Ovary (tissue), 3 donors: ENCODE measurements around the gene SSU72.

Experiments used
- CTCF ChIP-seq, 3 donors: fragments of 450-650 bp in 2 of 3; fragments of 200-600 bp in 1 of 3; IDR thresholded peaks; one replicate each; pipeline versions ENCODE4 v1.5.1 to v1.8.0; 2016 to 2022; ENCODE audit warnings: antibody characterized with exemption in 3 of 3, mild to moderate bottlenecking in 1 of 3
- POLR2A ChIP-seq: fragments of 450-650 bp; IDR thresholded peaks from one replicate; pipeline ENCODE4 v1.6.1; 2017; ENCODE audit warnings: antibody characterized with exemption, mild to moderate bottlenecking, moderate library complexity
- donor health status: DM: no; HTN: no; CAD: no.

DNA sequence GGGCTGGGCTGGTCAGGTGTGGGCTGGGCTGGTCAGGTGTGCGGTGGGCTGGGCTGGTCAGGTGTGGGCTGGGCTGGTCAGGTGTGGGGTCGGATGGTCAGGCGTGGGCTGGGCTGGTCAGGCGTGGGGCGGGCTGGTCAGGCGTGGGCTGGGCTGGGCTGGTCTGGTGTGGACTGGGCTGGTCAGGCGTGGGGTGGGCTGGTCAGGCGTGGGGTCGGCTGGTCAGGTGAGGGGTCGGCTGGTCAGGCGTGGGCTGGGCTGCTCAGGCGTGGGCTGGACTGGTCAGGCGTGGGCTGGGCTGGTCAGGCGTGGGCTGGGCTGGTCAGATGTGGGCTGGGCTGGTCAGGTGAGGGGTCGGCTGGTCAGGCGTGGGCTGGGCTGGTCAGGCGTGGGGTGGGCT is 31.1 kb upstream of the SSU72 start:
- no peak for TF ChIP-seq POLR2A
- TF ChIP-seq CTCF (IDR thresholded peaks at IDR 0.05): no peak
